Gastrocnemius medialis (tissue), 4 donors: ENCODE measurements around the gene GYG2.

Source experiments
- CTCF ChIP-seq, 5 experiments: fragments of 450-650 bp in 3 of 5; fragments of 200-600 bp in 2 of 5; sonication (generic) in 2 of 5; IDR thresholded peaks in 4 of 5; conservative IDR thresholded peaks in 1 of 5; 1 replicate in 4 of 5; 2 replicates in 1 of 5; pipeline ENCODE4 v1.5.1; 2016 to 2019; ENCODE audit warnings: antibody characterized with exemption in 5 of 5, mild to moderate bottlenecking in 3 of 5, moderate library complexity in 3 of 5
- POLR2A ChIP-seq, 2 donors: fragments of 450-650 bp; IDR thresholded peaks; one replicate each; pipeline ENCODE4 v1.6.1; 2017; ENCODE audit warnings: antibody characterized with exemption in 2 of 2, mild to moderate bottlenecking in 2 of 2, moderate library complexity in 2 of 2

- no peak for TF ChIP-seq CTCF (IDR thresholded peaks at IDR 0.05 in 4 of 5, conservative IDR thresholded peaks at IDR 0.05 in 1 of 5)
- no peak for TF ChIP-seq POLR2A (IDR thresholded peaks at IDR 0.05)
These were observed 93.0 kb downstream of the GYG2 start for GRCh38 chrX:2921750-2922149.
